Stimulated activated CD8-positive, alpha-beta memory T cell treated with anti-CD3 and anti-CD28 coated beads, Interleukin-4, amount 100 ng/mL, for 24 hours (primary cell): ENCODE results near the gene TCF7.

Experiments
- DNase-seq: peaks from one replicate; pipeline ENCODE4 v3.0.0-alpha.2; 2020; ENCODE audit warnings: low read depth

TCF7 gene

DNA sequence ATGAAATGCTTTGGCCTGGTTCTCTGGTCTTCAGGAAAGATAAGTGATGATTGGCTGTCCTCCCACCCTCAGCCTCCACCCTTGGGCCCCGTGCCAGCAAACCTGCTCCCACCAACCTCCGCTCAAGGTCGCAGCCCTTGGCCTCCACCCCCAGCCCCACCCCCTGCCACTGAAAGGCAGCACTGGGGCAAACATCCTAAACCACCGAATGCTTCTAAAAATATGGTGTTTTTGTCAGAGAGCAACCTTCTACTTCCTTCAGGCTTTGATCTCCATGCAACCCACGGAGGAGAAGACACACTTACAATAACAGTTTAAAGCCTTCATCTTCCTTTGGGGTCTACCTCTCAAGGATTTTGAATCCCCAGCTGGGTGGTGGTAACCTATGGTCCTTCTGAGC, 24.0 kb upstream of the TCF7 start:
- DNase-seq, result no peak

DNA sequence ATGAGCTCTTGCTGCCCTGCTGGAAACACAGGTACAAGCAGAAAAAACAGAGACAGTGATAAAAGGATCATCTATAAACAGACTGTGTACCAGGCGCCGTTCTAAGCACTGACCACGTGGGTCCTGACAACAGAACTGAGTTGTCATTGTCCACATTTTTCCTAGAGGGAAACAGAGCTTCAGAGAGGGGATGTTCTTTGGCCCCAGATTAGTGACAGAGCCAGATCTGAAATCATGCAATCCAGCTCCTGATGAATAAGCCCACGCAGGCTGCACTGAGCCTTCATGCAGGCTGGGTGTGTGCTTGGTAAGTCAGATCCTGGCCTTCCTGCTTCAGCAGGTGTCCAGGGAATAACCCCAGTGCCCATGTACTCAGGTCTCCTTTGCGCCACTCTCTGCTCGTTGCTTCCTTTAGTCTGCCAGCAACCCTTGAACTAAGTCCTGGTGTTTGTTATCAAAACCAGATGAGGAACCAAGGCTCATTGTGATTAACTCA, 22.8 kb upstream of the TCF7 start:
- DNase-seq, result no peak

DNA sequence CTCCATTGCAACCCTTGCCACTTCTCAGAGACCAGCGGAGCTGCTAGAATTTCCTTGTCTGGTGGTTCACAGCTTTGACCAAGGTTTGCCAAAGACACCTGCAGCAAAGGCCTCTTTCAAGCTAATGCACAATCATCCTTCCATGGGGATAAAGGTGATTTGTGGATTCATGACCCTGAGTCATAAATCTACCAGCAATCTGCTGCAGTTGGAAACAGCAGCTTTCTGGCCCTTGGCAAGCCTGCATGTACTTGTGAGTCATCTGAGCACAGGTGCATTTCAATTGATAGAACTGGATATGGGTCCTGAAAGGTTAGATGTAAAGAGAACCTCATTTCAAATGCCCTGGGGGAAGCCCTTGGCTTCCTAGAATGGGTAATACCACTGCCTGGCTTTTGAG, 21.6 kb upstream of the TCF7 start:
- DNase-seq, result no peak

DNA sequence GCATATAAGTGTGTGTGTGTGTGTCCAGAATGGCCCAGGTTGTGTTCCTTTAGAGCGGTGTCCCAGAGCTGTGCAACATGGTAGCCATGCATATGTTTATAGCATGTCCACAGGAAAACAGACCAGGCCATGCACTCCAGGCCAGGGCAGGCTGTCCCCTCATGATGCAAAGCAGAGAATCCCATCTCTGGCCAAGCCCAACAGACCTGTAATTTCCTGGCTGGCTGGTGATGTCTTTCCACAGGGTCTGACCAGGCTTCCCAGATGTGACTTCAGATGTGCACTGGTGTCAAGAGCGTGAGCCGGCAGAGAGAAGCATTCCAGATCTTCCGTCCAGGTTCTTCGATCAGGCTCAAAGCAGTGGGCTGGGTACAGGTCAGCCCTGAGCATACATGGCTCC, 21.1 kb upstream of the TCF7 start:
- no peak for DNase-seq

DNA sequence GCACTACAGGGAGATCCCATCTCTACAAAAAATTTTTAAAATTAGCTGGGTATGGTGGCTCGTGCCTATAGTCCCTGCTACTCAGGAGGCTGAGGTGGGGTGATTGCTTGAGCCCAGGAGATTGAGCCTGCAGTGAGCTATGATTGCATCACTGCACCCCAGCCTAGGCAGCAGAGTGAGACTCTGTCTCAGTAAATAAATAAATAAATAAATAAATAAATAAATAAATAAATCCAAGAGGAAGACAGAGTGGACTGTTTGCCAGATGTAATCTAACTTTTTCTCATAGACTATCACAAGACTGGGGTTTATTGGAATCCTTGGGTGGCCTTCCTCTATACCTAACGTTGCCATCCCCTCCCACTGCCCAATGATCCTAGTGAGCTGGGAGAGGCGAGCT, 19.2 kb upstream of the TCF7 start:
- DNase-seq, result no peak

DNA sequence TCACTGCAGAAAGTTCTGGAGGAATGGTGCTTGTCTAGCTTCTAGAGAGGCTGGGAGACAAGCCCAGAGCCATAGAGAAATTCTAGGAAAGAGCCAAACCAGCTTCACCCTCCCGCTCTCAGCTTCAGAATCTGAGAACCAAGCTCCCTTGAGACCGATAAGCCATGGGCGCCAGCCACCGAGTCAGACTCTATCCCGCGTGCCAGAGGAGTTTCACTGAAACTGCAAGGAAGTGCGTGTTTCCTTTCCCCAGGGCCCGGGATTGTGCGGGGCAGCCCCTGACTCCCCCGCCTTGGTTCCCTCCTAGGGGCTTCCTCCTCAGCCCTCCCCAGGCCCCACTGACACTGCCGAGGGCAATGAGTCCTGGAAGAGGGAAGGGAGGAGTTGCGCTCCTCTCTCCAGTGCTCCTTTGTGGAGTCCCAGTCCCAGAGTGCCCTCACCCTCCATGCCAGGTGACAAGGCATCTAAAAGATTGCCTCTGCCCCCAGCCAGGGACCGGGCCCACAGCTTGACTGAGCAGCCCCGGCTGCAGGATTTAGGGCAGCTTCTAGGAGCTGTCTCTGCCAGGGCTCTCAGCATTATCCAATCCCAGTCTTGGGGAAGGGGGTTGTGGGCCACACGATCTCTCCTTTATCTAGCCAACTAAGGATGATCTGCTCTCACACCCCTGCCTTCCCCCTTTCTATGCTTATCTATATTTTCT, 18.4 kb upstream of the TCF7 start:
- no peak for DNase-seq

DNA sequence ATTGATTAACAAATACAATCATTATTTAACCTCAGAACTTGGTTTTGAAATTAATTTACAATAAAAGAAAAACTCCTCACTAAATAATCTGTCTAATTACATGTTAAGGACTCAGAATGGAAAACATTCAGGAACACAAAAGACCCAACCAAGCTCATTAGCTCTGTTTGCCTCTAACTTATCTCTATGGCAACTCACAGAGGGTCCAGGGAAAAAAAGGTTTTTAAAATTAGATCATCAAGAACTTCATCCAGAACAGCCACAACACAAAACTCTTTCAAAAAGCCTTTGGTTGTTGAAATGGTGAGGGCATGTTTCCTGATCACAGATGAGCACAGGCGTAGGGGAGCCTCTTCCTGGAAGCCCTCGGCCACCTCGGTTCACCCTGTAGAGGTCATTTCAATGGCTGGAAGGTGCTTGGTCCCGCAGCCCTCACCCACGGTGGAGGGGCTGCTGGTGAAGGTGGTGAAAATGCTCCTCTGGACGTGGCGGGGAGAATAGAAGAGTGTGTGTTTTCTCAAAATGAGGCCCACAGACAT, 17.2 kb upstream of the TCF7 start:
- no peak for DNase-seq

DNA sequence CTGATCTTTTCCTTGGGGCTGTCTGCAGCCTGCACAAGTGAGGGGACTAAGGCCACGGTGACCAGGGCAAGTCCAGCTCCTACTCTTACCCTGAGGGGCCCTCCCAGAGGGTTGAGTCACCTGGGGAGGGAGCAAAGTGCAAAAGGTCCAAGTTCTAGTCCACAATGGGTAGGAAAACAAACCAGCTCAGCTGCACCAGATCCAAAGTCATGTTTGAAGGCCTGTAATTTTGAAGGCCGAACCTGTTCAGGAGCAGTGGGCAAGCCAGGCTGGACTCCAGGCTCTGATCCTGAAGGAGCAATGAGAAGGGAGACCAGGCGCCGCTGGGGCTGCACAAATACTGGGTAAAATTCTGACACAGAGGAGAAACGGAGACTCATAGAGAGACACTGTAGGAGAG, 15.8 kb upstream of the TCF7 start:
- no peak for DNase-seq

DNA sequence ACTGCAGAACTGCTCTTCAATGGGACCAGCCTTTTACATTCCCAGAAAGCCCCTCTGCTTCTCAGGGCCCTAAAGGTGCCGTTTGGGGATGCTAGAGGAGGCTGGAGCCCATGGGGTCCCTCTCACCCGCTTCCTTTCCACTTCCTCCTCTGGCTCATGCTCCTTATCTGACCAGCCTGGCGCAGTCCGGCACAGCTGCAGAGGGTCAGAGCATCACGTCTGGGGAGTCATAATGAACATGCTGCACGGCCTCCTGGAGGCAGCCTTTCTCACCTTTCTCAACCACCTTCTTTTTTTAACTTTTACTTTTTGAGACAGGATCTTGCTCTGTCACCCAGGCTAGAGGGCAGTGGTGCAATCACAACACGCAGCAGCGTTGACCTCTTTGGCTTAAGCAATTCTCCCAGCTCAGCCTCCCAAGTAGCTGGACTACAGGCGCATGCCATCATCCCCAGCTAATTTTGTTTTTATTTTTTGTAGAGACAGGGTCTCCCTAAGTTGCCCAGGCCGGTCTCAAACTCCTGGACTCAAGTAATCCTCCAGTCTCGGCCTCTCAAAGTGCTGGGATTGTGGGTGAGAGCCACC, 15.1 kb upstream of the TCF7 start:
- DNase-seq, result no peak

DNA sequence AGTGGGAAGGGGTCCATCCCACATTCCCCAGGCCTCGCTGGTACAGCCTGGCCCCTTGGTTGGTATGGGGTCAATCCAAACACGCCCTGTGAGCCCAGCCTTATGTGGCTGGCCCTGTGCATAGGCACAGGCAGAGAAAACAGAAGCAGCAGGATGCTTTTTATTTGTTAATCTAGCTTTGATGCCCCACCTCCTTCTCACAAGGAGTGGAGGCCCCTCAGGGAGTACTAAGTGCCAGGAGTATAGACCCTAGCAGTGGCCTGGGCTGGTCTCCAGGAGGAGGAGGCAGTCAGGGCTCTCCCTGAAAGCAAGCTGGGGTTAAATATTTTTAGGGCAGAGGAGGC, 14.6 kb upstream of the TCF7 start:
- no peak for DNase-seq

DNA sequence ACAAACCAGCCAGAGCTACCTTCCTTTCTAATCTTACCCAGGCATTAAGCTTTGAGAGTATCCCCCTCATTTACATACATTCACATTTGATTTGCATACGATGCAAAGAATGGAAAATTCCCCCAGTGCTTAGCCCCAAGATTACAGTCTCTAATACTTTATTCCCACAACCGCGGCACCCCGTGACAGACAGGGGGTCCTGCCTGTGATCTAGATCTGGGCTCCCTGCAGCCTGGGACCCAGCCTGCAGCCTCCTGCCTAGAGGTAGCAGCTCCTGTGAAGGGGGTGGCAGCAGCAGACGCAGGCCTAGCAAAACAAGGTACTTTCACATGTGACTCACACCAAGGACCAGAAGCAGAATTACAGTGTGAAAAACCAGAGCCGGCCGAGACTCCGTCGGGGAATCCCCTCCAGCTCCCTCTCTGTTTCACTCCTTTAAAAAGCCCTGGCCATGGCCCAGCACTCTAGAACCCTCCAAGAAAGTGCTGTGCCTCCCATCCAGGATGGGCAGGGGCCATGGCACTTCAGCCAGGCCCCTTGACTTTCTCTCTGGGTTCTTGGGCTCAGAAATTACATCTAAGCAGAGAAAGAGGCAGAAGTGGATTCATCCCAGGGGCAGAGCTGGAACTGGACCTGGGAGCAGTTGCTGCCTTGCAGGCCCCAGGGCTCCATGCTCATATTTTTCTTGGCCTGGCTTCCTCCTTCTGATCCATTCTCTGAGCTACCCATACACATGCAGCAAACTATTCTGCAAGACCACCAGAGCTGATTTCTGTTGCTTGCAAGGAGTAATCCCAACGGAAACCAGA, 14.0 kb upstream of the TCF7 start:
- DNase-seq, result peak; percentile 70

DNA sequence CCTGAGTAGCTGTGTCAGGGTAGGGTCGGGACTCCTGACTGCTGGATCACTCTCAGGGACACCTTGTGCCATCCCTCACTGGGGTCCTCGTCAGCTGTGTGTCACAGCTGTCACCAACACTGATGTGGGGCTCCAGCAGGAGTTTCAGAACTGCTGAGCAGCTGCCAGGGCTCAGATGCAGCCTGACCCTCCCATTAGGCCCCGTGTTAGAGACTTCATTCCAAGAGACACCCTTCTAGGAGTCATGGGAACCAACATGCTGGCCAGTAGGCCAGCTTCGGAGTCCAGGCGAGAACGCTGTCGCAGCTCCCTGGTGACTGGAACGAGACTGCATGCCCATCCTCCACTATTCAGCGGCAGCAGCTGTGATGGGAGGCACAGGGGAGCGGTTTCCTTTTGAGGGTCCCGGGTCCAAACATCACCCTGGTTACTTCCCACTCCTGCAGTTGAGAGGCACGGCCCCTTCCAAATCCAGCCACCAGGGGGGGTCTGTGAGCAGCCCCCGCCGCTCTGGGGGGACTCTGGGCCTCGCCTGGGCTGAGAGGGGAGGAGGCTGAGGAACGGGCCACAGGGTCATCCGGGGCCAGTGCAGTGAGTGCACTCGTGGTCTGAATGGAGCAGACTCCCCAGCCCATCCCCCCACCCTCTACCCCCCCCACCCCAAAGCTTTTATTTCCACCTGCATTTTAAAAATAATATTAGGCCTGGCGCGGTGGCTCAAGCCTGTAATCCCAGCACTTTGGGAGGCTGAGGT, 12.6 kb upstream of the TCF7 start:
- DNase-seq, result peak; percentile 66

DNA sequence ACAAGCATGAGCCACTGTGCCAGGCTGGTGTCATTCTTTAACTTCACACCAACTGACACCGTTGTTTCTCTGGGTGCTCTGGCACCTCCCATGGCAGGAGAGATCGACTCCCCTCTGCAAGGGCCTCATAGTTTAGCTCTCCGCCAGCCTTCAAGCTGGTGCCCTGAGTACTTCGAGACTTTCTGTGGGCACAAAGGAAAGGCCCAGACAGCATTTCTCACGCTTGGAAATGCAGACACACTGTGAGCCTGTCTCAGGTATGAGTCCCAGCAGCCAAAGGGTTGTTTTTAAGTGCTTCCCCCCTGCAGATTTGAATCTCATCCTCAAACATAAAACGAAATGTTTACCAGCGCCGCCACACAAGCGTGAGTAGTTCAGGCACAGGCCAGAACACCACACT, 11.1 kb upstream of the TCF7 start:
- DNase-seq, result no peak

DNA sequence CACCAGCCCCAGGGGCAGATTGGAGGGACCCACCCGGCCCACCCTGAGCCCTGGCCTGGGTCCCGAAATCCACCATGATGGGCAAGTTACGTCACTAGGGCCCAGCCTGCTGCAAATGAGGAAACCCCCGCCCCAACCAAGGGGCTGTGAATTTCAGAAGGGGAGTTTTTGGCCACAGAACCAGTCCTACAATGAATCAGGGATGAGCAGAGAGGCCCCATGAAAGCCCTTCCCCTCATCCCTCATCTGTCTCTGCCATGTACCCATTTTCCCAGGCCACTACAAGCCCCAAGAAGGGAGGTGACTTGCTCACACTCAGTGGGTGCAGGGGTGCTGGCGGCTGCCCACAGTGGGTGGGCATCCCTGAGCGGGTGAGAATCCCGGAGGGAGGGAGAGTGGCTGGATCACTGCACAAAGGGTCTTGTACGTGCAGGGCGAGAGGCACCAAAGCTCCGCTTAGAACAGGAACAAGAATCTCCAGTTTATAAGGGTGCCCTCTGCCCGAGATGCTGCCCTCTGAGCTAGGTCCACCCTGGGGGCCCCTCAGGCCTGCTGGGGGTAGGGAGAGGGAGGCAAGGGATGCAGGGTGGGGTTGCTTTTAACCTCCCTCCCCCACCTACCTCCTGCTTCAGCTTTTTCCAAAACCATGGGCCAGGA, 10.4 kb upstream of the TCF7 start:
- DNase-seq, result no peak

DNA sequence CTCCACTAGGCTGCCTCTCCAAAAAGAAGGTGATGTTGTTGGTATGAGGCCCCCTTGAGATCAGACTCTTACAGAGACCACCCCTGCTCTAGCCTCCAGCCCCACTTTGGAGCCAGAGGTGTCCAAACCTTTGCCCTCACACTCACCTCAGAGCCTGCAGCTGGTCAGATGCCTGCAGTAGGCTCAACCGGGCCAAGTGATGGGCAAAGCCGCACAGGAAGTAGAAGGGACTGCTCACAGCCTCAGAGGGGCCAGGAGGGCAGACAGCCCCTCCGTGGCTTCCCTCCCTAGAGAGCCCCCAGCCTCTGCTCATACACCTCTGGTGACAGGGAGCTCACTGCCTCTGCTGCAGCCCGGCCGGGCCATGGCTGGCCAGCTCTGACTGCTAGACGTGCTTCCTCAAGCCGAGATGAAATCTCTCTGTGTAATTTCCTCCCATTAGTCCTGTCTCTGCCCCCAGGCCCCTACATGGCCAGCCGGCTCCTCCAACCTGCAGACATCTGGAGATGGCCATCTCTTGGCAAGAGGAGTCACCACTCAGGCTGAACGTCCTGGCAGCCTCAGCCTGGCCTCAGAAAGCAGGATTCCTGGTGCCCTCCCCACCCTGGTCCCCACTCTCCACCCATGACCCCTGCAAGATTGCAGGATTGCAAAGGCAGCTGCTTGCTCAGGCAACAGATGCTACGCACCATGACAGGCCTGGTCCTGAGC, 7.3 kb upstream of the TCF7 start:
- no peak for DNase-seq

DNA sequence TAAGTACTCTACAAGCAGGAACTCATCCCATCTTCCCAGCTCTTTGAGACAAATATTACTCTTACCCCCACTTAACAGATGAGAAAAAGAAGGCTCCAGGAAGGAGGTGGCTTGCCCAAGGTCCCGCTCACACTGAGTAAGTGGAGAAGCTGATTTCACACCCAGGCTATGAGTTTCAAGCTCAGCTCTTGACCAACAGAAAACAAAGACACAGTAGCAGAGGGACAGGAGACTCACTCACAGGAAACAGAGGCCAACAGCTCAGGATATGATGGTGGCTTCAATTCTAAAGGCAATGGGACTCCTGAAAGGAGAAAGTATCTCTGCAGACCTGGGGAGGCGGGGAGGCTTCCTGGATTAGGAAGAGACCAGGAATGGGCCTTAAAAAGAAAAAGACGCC, 6.7 kb upstream of the TCF7 start:
- no peak for DNase-seq

DNA sequence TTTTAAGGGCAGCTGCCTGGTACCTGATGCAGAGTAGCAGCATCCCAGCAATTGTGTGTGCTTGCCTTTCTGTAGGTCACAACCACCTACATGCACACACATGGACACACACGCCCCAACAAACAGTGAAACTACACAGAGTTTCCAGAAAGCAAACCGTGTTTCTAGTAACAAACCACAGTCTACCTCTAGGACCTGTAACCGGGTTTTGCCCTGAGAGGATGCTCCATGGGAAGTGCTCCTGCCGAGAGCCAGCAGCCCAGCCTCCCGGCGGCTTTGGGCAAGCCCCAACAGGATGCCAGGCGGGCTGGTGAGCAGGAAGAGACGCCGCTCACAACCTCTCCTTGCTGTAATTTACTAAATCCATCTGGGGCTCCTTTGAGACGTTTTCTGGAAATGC, 4.1 kb upstream of the TCF7 start:
- no peak for DNase-seq

DNA sequence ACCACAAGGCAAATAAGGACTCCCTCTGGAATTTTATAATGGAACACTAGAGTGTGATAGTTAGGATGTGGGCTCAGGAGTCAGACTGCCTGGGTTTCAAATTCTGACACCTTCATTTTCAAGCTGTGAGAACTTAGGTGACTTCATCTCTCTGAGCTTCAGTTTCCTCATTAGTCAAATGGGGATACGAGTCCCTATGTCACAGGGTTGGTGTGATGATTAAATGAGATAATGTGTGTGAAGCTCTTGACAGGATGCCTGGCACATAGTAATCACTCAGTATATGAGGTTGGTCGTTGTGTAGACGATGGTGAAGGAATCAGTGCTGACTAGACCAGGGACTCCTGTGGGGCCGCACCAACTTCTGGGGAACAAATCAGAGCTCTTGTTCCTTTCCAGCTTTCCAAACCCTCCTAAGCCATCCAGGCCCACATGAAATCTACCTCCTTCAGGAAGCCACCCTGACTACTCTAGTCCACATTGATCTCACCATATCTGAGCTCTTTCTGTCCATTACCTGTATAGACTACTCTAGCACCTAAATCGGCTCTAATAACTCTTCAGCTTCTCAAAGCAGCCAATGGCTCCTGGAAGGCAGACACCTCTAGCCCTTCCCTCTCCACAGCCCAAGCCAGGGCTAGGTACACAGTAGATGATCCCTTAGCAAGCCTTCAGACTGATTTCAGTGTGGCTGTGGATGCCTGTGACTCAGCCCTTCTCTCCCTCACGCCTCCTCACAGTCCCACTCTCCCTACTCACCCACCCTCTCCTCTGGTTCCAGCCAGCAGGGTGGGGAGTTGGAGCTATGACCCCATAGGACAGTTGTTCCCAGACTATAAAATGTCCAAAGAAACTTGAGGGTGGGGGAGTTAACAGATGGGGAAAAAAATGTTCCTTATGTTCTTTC, 2.5 kb upstream of the TCF7 start:
- no peak for DNase-seq

DNA sequence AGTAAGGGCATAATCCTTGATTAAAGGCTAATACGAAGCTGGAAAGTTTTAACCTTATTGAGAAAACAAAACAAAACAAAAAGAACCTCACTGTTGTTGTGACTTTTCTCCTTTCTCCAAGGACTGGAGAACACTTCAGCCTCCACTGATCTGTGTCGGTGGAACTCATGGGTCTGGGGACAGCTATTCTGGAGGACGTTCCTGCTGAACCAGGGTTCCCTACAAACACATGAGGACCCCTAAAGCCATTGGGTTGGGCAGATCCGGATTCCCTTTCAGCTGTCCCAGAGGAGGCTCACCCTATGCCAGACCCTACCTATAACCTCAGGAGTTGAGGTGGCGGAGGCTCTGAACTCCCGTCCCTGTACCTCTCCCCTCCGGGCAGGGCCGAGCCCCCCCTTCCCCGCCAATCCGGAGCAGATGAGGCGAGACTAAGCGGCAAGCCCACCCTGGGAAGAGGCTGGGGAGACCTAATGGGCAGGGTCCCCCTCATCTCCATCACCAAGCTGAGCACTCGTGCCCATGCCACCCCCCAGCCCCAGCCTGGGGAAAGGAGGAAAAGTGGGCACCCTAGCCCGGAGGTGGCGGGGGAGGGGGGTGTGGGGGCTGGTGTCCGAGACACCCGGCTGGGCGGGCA, 1.6 kb upstream of the TCF7 start:
- DNase-seq, result no peak
